Stimulated activated CD4-positive, alpha-beta T cell treated with anti-CD3 and anti-CD28 coated beads, Interleukin-15, amount 100 ng/mL, for 24 hours (primary cell): ENCODE data around the gene NLGN4X.

Source experiments
- DNase-seq: peaks from one replicate; pipeline ENCODE4 v3.0.0-alpha.2; 2020

NLGN4X gene

DNA sequence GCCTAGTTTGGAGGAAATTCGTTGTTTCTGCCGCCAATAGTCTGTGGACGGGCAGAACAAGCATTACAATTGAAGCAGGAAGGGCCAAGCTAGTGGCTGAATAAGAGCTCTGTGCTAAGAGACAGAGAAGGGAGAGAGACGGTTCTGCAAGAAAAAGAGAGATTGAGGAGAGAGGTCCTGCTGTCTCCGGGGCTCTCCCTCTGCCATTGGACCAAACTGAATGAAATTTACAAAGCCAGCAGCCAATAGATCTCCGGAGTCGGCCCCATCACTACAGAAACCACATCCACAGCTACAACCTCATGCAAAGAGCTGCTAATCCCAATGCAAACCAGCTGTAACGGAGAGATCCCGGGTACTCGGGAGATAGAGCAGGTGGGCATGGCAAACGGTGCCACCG is at the start of gene NLGN4X:
Gene NLGN4X, minus strand, starts transcription at position 148 of the 400 bp plus-strand sequence. CDS start 77,401 bp downstream, outside the sequence.
- no peak for DNase-seq

DNA sequence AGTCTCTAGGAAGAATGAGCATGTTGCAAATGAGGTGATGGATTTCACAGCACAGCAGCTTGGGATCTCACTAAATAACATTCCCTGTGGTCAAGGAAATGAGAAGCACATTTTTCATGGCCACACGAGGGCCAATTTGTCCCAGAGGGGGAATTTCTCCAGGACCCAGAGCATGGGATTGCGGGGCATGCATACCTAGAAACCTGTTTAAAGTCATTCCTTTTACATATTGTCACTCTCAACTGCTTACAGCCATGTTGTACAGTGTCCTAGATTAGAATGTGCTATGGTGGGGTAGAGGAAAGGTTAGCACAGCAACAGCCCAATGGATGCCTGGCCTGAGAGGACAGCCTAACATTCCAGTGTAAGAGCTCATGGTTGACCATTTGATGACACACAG is 37.4 kb upstream of the NLGN4X start:
- no peak for DNase-seq

DNA sequence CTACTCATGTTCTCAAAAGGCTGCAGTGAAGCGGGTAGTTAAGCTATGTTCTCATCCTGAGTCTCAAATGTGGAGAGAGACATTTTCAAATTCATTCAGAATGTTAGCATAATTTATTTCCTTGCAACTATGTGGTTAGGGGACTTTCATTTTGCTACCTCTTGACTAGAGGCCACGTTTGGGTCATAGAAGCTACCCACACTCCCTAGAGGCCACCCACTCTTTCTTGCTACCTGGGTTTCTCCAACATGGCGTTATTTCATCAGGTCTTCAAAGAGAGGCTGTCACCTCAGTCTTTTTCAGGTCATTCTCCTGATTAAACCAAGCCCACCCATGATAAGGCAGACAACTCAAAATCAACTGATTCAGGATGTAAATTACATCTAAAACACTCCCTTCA is 34.3 kb upstream of the NLGN4X start:
- no peak for DNase-seq

GRCh38 chrX:6257025-6257424 is 28.4 kb upstream of the NLGN4X start:
- DNase-seq = no peak

GRCh38 chrX:6244666-6245065 is 16.0 kb upstream of the NLGN4X start:
- DNase-seq = no peak

DNA sequence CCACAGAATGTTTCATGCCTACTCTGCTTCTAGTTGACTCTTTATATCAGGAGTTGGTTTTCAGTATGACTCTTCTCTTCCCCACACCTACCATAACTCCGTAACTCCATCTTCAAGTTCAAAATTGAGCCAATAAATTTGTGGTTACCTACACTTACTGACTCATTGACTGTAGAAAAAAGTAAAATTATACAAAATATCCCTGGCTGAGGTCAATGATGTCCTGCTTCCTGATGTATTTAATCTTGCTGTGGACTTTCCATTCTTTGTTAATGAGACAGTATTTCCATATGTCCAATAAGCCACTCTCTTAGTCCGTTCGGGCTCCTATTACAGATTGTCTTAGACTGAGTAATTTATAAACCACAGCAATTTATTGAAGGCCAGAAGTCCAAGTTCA is 9.9 kb upstream of the NLGN4X start:
- no peak for DNase-seq

GRCh38 chrX:6227935-6228334 is 732 bp downstream of the NLGN4X start:
- no peak for DNase-seq

GRCh38 chrX:6227453-6227835 is 1.2 kb downstream of the NLGN4X start:
- no peak for DNase-seq

GRCh38 chrX:6226596-6227452 is 1.8 kb downstream of the NLGN4X start:
- DNase-seq = no peak

DNA sequence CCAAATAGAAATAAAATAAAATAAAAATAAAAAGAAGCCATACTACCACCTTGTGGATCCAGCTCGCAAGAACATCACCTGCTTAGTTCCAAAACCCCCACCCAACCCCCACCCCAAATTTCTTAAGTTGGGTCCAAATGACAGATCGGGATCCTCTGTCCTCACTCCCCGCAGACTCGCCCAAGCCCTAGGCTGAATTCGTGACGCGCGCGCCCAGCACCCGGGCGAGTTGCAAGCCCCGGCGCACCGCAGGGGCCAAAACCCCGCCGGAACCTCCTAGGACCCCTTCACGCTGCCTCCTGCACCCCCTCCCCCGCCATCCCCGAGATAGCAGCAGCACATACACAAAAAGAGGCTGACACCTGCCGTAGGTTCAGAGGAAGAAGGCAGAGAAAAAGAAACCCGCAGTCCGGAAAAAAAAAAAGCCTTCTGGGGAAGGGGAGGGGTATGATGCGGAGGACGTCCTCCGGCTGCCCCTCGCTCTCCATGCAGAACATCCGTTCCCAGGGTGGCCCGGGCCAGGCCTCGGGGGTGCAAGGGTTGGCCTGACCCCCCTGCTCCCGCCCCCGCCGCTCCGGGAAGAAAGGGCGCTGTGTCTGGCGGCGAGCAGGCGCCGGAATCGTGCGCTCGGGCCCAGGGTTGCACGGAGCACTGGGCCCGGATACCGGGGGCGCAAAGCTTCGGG is 2.6 kb downstream of the NLGN4X start:
- no peak for DNase-seq

DNA sequence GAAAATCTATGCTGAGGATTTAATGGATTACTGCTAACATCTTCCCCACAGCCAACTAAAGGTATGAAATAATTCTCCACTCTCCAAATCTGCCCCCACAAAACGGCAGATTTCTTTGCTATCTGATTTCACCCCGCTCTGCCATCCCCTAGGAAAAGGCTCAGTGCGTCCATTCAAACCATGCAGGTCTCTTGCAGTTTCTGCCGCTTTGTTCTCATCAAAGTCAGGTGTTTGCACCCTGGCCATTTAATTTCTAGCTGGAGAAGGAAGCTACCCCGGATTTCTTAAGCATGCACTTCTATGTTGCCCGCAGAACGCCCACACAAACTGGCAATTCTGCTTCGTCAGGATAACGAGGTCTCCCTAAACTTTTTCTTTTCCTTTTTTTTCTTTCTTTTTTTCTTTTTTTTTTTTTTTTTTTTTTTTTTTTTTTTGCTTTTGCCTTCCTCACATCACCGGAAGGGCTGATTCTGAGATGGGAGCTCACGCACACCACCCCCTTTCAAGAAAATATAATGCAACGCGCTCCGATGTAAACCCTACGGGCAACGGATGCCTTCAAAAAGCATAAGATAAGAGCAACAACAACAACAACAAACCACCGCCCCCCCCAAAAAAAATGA is 3.3 kb downstream of the NLGN4X start:
- DNase-seq = no peak

DNA sequence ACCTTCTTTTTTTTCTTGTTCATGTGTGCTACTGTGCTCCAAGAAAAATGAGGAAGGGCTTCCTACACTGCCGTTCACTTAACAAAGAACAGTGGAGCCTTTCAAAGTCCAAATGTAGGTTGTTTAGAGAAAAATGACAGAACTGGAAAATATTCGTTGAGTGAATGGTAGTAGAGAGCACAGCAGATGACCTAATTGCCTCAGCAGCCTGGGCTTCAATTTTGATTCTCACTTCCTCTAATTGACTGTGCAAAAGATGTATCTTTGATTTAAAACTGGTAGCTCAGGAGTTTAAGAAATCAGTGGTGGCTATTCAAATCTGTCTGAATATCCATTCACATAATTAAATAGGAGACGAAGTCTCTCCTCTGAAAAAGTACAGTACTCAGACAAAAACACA is 5.2 kb downstream of the NLGN4X start:
- DNase-seq = no peak

- DNase-seq = no peak
These were observed 18.4 kb downstream of the NLGN4X start for GRCh38 chrX:6210230-6210629.

- DNase-seq = no peak
These were observed 25.0 kb downstream of the NLGN4X start for GRCh38 chrX:6203462-6204215.

GRCh38 chrX:6199486-6199885 is 29.2 kb downstream of the NLGN4X start:
- no peak for DNase-seq

DNA sequence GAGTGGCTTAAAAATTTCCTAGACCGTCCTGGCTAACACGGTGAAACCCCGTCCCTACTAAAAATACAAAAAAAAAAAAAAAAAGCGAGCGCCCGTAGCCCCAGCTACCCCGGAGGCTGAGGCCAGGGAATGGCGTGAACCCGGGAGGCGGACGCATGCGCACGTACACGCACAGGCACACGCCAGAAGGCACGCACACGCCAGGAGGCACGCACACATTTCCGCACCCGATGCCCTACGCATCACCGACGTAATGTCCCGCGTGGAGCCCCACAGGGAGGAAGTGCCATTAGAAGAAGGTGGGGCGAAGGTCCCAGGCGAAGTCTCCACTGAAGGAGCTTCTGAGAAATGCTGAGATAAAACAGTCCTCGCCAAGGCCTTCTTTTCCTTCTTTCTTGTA is 41.4 kb downstream of the NLGN4X start:
- no peak for DNase-seq

DNA sequence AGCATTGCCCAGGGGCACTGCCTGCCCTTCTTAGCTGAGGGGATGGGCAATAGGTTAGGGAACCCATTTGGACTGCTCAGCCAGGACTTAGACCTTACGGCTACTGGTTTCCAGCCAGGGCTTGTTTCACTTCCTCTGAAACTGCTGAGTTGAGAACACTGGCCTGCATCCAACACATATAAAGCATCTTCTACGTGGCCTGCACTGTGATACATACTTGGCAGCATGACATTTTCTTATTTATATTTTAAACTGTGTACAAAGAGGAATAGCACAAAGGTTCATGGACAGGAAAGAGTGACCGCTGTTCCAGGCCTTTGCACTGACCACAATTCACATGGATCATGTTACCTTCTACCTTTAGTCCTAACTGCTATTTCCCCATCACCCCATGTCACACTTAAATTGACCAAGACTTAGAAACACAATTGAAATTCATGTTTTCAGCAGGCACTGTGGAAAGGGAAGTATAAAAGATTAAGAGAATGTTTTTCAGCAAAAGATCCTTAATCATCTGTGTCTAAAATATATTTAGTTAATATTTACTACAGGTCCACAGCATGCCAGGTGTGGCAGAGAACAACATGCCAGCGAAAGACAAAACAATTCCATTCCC is 43.7 kb downstream of the NLGN4X start:
- DNase-seq = no peak

DNA sequence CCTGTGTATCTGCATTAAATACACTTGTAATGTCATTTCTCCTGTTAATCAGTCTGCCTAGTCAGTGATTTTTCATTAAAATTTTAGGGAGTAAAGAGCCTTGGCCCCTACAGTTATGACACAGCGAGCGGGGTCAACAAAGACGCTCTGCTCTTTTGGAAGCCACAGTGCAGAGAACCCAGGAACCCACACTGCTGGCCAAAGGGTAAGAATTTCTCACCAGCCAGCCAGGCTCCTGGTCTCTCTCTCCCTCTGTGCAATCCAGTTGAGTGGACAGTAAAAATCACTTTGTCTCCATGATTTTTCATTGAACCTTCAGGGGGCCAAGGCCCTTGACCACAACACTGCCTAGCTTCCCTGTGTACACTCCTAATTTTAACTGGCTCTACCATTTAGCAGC is 52.8 kb downstream of the NLGN4X start:
- no peak for DNase-seq

GRCh38 chrX:6170424-6170823 is 58.2 kb downstream of the NLGN4X start:
- no peak for DNase-seq

DNA sequence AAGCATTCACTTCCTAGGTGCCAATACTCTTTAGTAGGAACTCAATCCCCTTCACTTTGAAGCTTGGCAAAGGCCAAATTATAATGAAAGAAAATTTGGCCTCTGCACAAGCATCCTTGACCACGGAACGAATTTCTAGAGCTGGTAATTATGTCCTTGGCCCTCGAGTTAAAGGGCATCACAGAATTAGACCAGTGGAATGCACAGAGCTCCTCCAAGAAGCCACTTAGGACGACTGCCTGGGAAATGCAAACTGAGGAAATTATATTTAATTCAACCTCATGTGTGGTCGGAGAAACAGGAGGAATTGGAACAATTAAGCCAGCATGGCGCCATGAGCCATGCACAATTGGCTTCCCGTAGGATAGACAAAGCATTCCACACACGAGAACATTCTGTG is 59.3 kb downstream of the NLGN4X start:
- DNase-seq = no peak

DNA sequence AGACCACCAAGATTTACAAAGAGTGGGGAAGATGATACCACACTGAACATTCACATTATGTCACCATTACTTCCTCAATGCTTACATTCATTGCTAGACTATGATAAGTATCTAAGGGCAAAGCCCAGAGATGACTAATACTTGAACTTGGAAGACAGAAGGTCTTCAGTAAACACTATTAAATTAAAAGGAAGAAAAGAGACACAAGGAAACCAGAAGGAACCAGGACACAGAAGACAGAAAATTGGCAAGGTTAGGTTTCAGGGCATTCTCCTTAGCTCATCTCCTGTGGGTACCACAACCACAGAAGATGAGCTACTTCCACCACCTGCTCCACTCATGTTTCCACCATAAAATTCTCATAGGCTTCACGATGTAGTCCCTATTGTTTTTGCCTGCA is 64.9 kb downstream of the NLGN4X start:
- DNase-seq = no peak

GRCh38 chrX:6159468-6159867 is 69.2 kb downstream of the NLGN4X start:
- no peak for DNase-seq

DNA sequence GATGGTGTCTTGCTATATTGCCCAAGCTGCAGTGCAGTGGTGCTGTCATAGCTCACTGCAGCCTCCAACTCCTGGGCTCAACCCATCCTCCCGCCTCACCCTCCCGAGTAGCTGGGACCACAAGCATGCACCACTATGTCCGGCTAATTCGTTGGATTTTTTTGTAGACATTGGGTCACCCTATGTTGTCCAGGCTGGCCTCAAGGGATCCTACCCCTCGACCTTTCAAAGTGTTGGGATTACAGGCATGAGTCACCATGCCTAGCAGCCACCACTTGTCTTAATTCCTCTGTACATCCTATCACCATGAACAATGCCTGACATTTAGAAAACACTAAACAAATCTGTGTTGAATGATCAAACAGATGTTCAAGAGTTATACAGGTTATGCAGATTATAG is 76.7 kb downstream of the NLGN4X start:
- no peak for DNase-seq
